HEK293 (cell line): Measurements from ENCODE around the gene SETD4.

ENCODE experiments used
- CTCF ChIA-PET: fragments of 350-600 bp; formaldehyde crosslinking; extraction: SDS; loops from one replicate; lab custom pipeline; 2021; ENCODE audit warnings: antibody characterized with exemption; lab: Yijun Ruan, JAX
- POLR2A ChIA-PET: fragments of 300-600 bp; formaldehyde crosslinking; extraction: SDS; loops from one replicate; lab custom pipeline; 2020; ENCODE audit warnings: antibody characterized with exemption, inconsistent platforms; lab: Yijun Ruan, JAX
- H3K27ac ChIP-seq: fragments of 200-500 bp; sonication (Bioruptor generic); 2 replicates; pipeline ENCODE4 v1.5.1; 2014; ENCODE audit warnings: low read depth, low read length, control low read depth, inconsistent platforms; ENCODE audit errors: extremely low read depth
- H3K36me3 ChIP-seq, 2 experiments: fragments of 200-500 bp in 1 of 2; sonication (Bioruptor generic) in 1 of 2; 1 replicate in 1 of 2; 2 replicates in 1 of 2; pipeline ENCODE4 v1.5.1; 2014 to 2017; ENCODE audit warnings: inconsistent platforms in 2 of 2, low read length in 2 of 2; ENCODE audit not compliant: control insufficient read depth in 2 of 2, insufficient read depth in 1 of 2
- H3K4me1 ChIP-seq: fragments of 200-500 bp; sonication (Bioruptor generic); 2 replicates; pipeline ENCODE4 v1.5.1; 2014; ENCODE audit warnings: mild to moderate bottlenecking, low read length, inconsistent platforms; ENCODE audit not compliant: control insufficient read depth, insufficient read depth
- H3K4me3 ChIP-seq: 2 replicates; pipeline ENCODE4 v1.5.1; 2011; ENCODE audit warnings: low read depth, mild to moderate bottlenecking, control low read depth, low read length, moderate library complexity
- H3K9me3 ChIP-seq: fragments of 200-500 bp; sonication (Bioruptor generic); 2 replicates; pipeline ENCODE4 v1.5.1; 2014; ENCODE audit warnings: low read depth, low read length, inconsistent platforms; ENCODE audit not compliant: control insufficient read depth, insufficient read depth
- ATF2 ChIP-seq: fragments of 450-650 bp; formaldehyde crosslinking; IDR thresholded peaks from 2 replicates; pipeline ENCODE4 v1.5.1; 2016; ENCODE audit warnings: missing biosample characterization, missing genetic modification characterization, low read depth
- KLF10 ChIP-seq: fragments of 450-650 bp; IDR thresholded peaks from 2 replicates; pipeline ENCODE4 v1.5.1; 2018; ENCODE audit warnings: missing biosample characterization, mild to moderate bottlenecking, missing genetic modification characterization
- KLF9 ChIP-seq: fragments of 450-650 bp; formaldehyde crosslinking; IDR thresholded peaks from 2 replicates; pipeline ENCODE4 v1.5.1; 2016; ENCODE audit warnings: missing biosample characterization, missing genetic modification characterization, low read depth
- TCF7L2 ChIP-seq: IDR thresholded peaks from 2 replicates; pipeline ENCODE4 v1.6.1; 2011; ENCODE audit warnings: low read depth, mild to moderate bottlenecking, inconsistent platforms, low read length, moderate library complexity, borderline replicate concordance
- ZFP41 ChIP-seq: fragments of 450-650 bp; formaldehyde crosslinking; IDR thresholded peaks from 2 replicates; pipeline ENCODE4 v1.5.1; 2016; ENCODE audit warnings: missing biosample characterization, missing genetic modification characterization, borderline replicate concordance
- ZNF16 ChIP-seq: fragments of 450-650 bp; formaldehyde crosslinking; IDR thresholded peaks from 2 replicates; pipeline ENCODE4 v1.5.1; 2016; ENCODE audit warnings: low read depth, missing biosample characterization, missing genetic modification characterization
- ZNF19 ChIP-seq: fragments of 450-650 bp; formaldehyde crosslinking; IDR thresholded peaks from 2 replicates; pipeline ENCODE4; 2016; ENCODE audit warnings: missing biosample characterization, missing genetic modification characterization, low read depth
- ZNF433 ChIP-seq: fragments of 450-650 bp; formaldehyde crosslinking; IDR thresholded peaks from 2 replicates; pipeline ENCODE4 v1.5.1; 2016; ENCODE audit warnings: missing biosample characterization, missing genetic modification characterization, low read depth
- ZNF514 ChIP-seq: fragments of 450-650 bp; formaldehyde crosslinking; IDR thresholded peaks from 2 replicates; pipeline ENCODE4 v1.5.1; 2016; ENCODE audit warnings: missing biosample characterization, missing genetic modification characterization
- ZNF518A ChIP-seq: fragments of 450-650 bp; formaldehyde crosslinking; conservative IDR thresholded peaks from 2 replicates; pipeline ENCODE4 v1.5.1; 2016; ENCODE audit warnings: low read depth, missing biosample characterization, missing genetic modification characterization
- ZNF677 ChIP-seq: fragments of 450-650 bp; IDR thresholded peaks from 2 replicates; pipeline ENCODE4 v1.5.0; 2018; ENCODE audit warnings: missing biosample characterization, mild to moderate bottlenecking, missing genetic modification characterization, moderate library complexity
- ZNF843 ChIP-seq: fragments of 450-650 bp; formaldehyde crosslinking; IDR thresholded peaks from 2 replicates; pipeline ENCODE4 v1.5.1; 2016; ENCODE audit warnings: missing biosample characterization, missing genetic modification characterization
- ZSCAN23 ChIP-seq: fragments of 450-650 bp; formaldehyde crosslinking; IDR thresholded peaks from 2 replicates; pipeline ENCODE4 v1.5.1; 2016; ENCODE audit warnings: missing biosample characterization, missing genetic modification characterization
- ZSCAN5A ChIP-seq: fragments of 450-650 bp; formaldehyde crosslinking; IDR thresholded peaks from 2 replicates; pipeline ENCODE4 v1.5.1; 2016; ENCODE audit warnings: missing biosample characterization, missing genetic modification characterization
- TF ChIP-seq, protein P1 (sequence below): sonication (generic); formaldehyde crosslinking; IDR thresholded peaks from 2 replicates; pipeline ENCODE4 v1.8.1; 2022; ENCODE audit warnings: mild to moderate bottlenecking, moderate library complexity, missing genetic modification reagents
- TF ChIP-seq, protein P2 (sequence below): fragments of 450-650 bp; formaldehyde crosslinking; IDR thresholded peaks from 2 replicates; pipeline ENCODE4 v1.5.1; 2017; ENCODE audit warnings: missing biosample characterization, missing genetic modification characterization
- TF ChIP-seq, protein P3 (sequence below): fragments of 450-650 bp; formaldehyde crosslinking; IDR thresholded peaks from 2 replicates; pipeline ENCODE4; 2016; ENCODE audit warnings: missing biosample characterization, missing genetic modification characterization

SETD4 gene

GRCh38 chr21:35995522-35996088, 64.7 kb downstream of the SETD4 start:
- Histone ChIP-seq H3K36me3 (no peaks in the 10 kb centered on the region), H3K27ac (no peak overlapping the region), H3K4me1 (no peaks in the 10 kb centered on the region)
- TF ChIP-seq ATF2 (no peak), ZNF514 (tag by site-specific recombination) (no peak), ZFP41 (no peak), ZNF19 (tag by site-specific recombination) (no peak), ZNF433 (tag by site-specific recombination) (no peak), ZSCAN23 (no peak), KLF10 (tag by site-specific recombination) (no peak), ZNF518A (tag by site-specific recombination) (no peak), ZNF16 (tag by site-specific recombination) (no peak), ZNF843 (tag by site-specific recombination) (no peak), ZSCAN5A (tag by site-specific recombination) (no peak), ZNF677 (tag by site-specific recombination) (no peak), TCF7L2 (no peak), KLF9 (tag by site-specific recombination) (no peak)
- TF ChIP-seq, protein P1, sequence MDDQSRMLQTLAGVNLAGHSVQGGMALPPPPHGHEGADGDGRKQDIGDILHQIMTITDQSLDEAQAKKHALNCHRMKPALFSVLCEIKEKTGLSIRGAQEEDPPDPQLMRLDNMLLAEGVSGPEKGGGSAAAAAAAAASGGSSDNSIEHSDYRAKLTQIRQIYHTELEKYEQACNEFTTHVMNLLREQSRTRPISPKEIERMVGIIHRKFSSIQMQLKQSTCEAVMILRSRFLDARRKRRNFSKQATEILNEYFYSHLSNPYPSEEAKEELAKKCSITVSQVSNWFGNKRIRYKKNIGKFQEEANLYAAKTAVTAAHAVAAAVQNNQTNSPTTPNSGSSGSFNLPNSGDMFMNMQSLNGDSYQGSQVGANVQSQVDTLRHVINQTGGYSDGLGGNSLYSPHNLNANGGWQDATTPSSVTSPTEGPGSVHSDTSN: no peak
- TF ChIP-seq, protein P2, sequence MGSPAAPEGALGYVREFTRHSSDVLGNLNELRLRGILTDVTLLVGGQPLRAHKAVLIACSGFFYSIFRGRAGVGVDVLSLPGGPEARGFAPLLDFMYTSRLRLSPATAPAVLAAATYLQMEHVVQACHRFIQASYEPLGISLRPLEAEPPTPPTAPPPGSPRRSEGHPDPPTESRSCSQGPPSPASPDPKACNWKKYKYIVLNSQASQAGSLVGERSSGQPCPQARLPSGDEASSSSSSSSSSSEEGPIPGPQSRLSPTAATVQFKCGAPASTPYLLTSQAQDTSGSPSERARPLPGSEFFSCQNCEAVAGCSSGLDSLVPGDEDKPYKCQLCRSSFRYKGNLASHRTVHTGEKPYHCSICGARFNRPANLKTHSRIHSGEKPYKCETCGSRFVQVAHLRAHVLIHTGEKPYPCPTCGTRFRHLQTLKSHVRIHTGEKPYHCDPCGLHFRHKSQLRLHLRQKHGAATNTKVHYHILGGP (tag by site-specific recombination): no peak
- TF ChIP-seq, protein P3, sequence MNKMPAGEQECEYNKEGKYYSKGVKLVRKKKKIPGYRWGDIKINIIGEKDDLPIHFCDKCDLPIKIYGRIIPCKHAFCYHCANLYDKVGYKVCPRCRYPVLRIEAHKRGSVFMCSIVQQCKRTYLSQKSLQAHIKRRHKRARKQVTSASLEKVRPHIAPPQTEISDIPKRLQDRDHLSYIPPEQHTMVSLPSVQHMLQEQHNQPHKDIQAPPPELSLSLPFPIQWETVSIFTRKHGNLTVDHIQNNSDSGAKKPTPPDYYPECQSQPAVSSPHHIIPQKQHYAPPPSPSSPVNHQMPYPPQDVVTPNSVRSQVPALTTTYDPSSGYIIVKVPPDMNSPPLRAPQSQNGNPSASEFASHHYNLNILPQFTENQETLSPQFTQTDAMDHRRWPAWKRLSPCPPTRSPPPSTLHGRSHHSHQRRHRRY (tag by site-specific recombination): no peak
- TF ChIP-seq, all 188 proteins: peak for 0
- CTCF ChIA-PET: no interaction called here
- Histone ChIP-seq H3K4me3 (no peak overlapping the region), H3K9me3 (no peaks in the 10 kb centered on the region)
- POLR2A ChIA-PET: no interaction called here
